ENCODE results near the gene RNF113B.

Gene RNF113B

DNA sequence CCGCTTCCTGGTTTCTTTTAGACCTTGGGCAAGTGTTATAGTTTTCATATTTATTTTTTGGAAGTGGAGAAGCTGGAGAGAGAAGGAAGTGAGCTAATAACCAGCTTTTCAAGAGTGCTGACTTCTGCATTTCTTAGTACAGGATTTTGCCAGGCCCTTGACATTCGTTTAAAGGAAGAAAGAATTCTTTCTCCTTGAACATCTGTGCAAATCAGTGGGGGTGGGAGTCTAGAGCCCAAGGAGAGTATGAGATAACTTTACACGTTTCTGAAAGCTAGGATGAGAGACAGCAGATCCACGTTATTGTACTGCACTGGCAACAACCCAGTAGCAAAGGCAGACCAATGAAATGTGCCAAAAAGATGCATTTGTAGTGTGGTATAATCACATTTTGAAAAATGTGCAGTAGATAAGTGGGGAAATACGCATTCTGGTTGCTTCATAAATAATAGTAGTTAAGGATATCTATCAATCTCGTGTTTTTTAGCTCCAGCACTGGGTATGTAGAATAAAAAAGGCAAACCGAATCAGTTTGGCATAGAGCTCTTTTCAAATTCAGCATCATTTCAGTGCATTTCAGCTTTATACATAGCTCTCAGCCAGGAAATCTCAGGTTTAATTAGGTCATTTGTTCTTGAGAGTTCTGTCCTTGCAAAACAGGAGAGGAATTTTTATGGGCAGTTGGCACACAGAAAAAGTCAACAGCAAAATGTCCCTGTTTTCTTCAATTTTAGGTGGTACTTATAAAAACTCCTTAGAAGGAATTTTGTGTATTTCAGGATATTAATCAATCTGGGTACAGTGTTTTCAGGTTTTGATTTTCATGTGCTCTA lies 4.3 kb downstream of the RNF113B start:
- Histone ChIP-seq H3K27ac (ENCODE audit: low read depth, low read length) (peak overlapping the region; percentile 71), H3K4me3 (ENCODE audit: low read depth in 1 of 2, low read length in 2 of 2) (peak overlapping the region in 1 of 2 donors; percentile 44), H3K27me3 (ENCODE audit: control insufficient read depth in 1 of 2, insufficient read depth in 2 of 2, low read length in 2 of 2) (no peaks in the 10 kb centered on the region), H3K9ac (ENCODE audit: low read length) (peak overlapping the region; percentile 49), H3K36me3 (ENCODE audit: insufficient read depth, low read length) (no peaks in the 10 kb centered on the region), H3K9me3 (ENCODE audit: low read length) (no peaks in the 10 kb centered on the region), H3K4me1 (ENCODE audit: insufficient read depth, low read length) (peaks cover 42% of the 10 kb centered on the region)

GRCh38 chr13:98171900-98172589 lies 5.0 kb downstream of the RNF113B start:
- Histone ChIP-seq H3K9me3 (ENCODE audit: low read length) (no peaks in the 10 kb centered on the region), H3K4me3 (ENCODE audit: low read depth in 1 of 2, low read length in 2 of 2) (peak overlapping the region; percentile 7 to 44), H3K27ac (ENCODE audit: low read depth, low read length) (peak overlapping the region; percentile 71), H3K27me3 (ENCODE audit: control insufficient read depth in 1 of 2, insufficient read depth in 2 of 2, low read length in 2 of 2) (no peaks in the 10 kb centered on the region), H3K4me1 (ENCODE audit: insufficient read depth, low read length) (peaks cover 42% of the 10 kb centered on the region), H3K36me3 (ENCODE audit: insufficient read depth, low read length) (no peaks in the 10 kb centered on the region), H3K9ac (ENCODE audit: low read length) (peak overlapping the region; percentile 49)

GRCh38 chr13:98169331-98169730 lies 7.7 kb downstream of the RNF113B start:
- H3K27ac ChIP-seq (ENCODE audit: low read depth, low read length), result no peak overlapping the region
- no peaks in the 10 kb centered on the region for H3K9me3 ChIP-seq (ENCODE audit: low read length)
- H3K4me1 ChIP-seq (ENCODE audit: insufficient read depth, low read length), result peaks cover 32% of the 10 kb centered on the region
- H3K27me3 ChIP-seq (ENCODE audit: control insufficient read depth in 1 of 2, insufficient read depth in 2 of 2, low read length in 2 of 2), result no peaks in the 10 kb centered on the region
- H3K4me3 ChIP-seq (ENCODE audit: low read depth in 1 of 2, low read length in 2 of 2), result no peak overlapping the region
- no peak overlapping the region for H3K9ac ChIP-seq (ENCODE audit: low read length)
- no peaks in the 10 kb centered on the region for H3K36me3 ChIP-seq (ENCODE audit: insufficient read depth, low read length)

DNA sequence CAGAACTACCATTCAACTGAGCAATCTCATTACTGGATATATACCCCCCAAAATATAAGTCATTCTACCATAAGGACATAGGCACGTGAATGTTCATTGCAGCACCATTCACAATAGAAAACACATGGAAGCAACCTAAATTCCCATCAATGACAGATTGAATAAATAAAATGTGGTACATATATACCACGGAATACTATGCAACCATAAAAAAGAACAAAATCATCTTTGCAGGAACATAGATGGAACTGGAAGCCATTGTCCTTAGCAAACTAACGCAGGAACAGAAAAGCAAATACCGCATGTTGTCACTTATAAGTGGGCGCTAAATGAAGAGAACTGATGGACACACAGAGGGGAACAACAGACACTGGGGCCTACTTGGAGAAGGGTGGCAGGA lies 14.1 kb downstream of the RNF113B start:
- no peak overlapping the region for H3K27ac ChIP-seq (ENCODE audit: low read depth, low read length)
- no peaks in the 10 kb centered on the region for H3K36me3 ChIP-seq (ENCODE audit: insufficient read depth, low read length)
- H3K9ac ChIP-seq (ENCODE audit: low read length), result no peak overlapping the region
- no peaks in the 10 kb centered on the region for H3K9me3 ChIP-seq (ENCODE audit: low read length)
- no peak overlapping the region for H3K4me3 ChIP-seq (ENCODE audit: low read depth in 1 of 2, low read length in 2 of 2)
- no peaks in the 10 kb centered on the region for H3K4me1 ChIP-seq (ENCODE audit: insufficient read depth, low read length)
- H3K27me3 ChIP-seq (ENCODE audit: control insufficient read depth in 1 of 2, insufficient read depth in 2 of 2, low read length in 2 of 2), result no peaks in the 10 kb centered on the region

DNA sequence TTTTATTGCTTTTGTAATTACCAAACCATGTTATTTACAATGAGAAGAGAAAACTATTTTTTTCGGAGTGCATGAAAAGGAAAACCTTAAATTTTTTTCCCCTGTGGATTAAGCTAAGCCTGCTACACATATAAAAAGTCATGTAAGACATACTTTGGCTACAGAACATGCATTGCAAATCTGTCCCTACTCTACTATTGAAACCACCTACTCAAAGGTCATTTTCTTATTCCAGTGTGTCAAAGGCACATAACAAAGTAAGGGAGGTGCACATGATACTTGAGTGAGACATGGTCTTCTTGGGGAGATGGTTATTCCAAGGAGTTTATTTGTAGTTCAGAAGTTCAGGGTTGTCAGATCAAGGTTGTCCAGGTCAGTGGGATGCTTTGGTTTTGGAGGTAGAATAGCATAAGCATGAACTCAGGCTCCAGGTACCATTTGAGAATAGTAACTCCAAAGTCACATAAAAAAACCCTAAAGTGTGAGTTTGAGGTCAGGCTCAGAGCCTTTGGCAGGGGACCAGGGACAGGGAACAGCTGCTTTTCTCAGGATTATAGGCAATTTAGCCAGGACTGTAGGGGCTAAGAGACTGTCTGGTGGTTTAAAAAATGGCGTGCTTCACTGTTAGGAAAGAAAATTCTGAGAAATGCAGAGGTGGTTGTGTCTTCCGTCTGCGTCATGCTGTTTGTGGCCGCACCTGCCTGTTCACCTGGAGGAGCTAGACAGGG lies 18.7 kb downstream of the RNF113B start:
- Histone ChIP-seq H3K9me3 (ENCODE audit: low read length) (no peaks in the 10 kb centered on the region), H3K9ac (ENCODE audit: low read length) (no peak overlapping the region), H3K27ac (ENCODE audit: low read depth, low read length) (no peak overlapping the region), H3K4me1 (ENCODE audit: insufficient read depth, low read length) (no peaks in the 10 kb centered on the region), H3K27me3 (ENCODE audit: control insufficient read depth in 1 of 2, insufficient read depth in 2 of 2, low read length in 2 of 2) (no peaks in the 10 kb centered on the region), H3K4me3 (ENCODE audit: low read depth in 1 of 2, low read length in 2 of 2) (no peak overlapping the region), H3K36me3 (ENCODE audit: insufficient read depth, low read length) (no peaks in the 10 kb centered on the region)

DNA sequence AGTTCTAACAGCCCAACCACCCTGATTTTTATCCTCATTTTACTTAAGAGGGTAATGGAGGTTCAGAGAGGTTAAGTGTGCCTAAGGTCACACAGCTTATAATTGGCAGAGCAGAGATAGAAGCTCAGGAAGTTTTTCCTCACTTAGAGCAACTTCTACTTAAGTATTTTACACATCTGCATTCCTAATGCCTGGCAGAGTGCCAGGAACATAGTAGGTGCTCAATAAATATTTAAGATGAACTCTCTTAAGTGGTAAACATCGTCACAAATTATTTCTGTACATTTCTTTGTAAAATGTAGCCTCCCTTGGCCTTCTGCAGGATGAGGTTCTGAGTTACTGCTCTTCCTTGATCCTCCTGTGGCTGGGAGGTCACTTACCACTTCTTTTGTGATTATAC lies 19.5 kb downstream of the RNF113B start:
- Histone ChIP-seq H3K9ac (ENCODE audit: low read length) (no peak overlapping the region), H3K27ac (ENCODE audit: low read depth, low read length) (no peak overlapping the region), H3K4me3 (ENCODE audit: low read depth in 1 of 2, low read length in 2 of 2) (no peak overlapping the region), H3K36me3 (ENCODE audit: insufficient read depth, low read length) (no peaks in the 10 kb centered on the region), H3K4me1 (ENCODE audit: insufficient read depth, low read length) (no peaks in the 10 kb centered on the region), H3K27me3 (ENCODE audit: control insufficient read depth in 1 of 2, insufficient read depth in 2 of 2, low read length in 2 of 2) (no peaks in the 10 kb centered on the region), H3K9me3 (ENCODE audit: low read length) (no peaks in the 10 kb centered on the region)

DNA sequence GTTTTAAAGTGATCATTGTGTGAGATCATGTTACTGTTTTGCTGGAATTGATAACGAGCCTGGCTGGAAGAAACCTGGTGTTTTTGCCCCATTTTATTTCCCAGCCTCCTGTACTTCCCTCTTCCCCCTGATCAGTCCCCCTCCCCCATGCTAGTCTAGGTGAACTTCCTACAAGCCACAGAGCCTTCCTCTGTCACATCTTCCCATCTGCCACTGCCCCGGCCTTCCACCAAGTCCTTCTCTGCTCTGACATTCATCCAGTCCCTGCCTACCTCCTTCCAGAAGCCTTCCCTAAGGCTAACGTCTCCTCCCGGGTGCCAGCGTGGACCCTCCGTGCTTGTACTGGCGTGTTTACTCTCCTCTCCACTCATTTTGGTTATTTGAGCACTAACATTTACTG lies 19.9 kb downstream of the RNF113B start:
- H3K27ac ChIP-seq (ENCODE audit: low read depth, low read length), result no peak overlapping the region
- no peak overlapping the region for H3K9ac ChIP-seq (ENCODE audit: low read length)
- H3K36me3 ChIP-seq (ENCODE audit: insufficient read depth, low read length), result no peaks in the 10 kb centered on the region
- no peaks in the 10 kb centered on the region for H3K27me3 ChIP-seq (ENCODE audit: control insufficient read depth in 1 of 2, insufficient read depth in 2 of 2, low read length in 2 of 2)
- H3K4me1 ChIP-seq (ENCODE audit: insufficient read depth, low read length), result no peaks in the 10 kb centered on the region
- no peak overlapping the region for H3K4me3 ChIP-seq (ENCODE audit: low read depth in 1 of 2, low read length in 2 of 2)
- H3K9me3 ChIP-seq (ENCODE audit: low read length), result no peaks in the 10 kb centered on the region

GRCh38 chr13:98156259-98156658 lies 20.8 kb downstream of the RNF113B start:
- Histone ChIP-seq H3K27ac (ENCODE audit: low read depth, low read length) (no peak overlapping the region), H3K9me3 (ENCODE audit: low read length) (no peaks in the 10 kb centered on the region), H3K4me3 (ENCODE audit: low read depth in 1 of 2, low read length in 2 of 2) (no peak overlapping the region), H3K36me3 (ENCODE audit: insufficient read depth, low read length) (no peaks in the 10 kb centered on the region), H3K4me1 (ENCODE audit: insufficient read depth, low read length) (no peaks in the 10 kb centered on the region), H3K27me3 (ENCODE audit: control insufficient read depth in 1 of 2, insufficient read depth in 2 of 2, low read length in 2 of 2) (no peaks in the 10 kb centered on the region), H3K9ac (ENCODE audit: low read length) (no peak overlapping the region)

- H3K36me3 ChIP-seq (ENCODE audit: insufficient read depth, low read length), result no peaks in the 10 kb centered on the region
- H3K4me1 ChIP-seq (ENCODE audit: insufficient read depth, low read length), result peaks cover 7% of the 10 kb centered on the region
- H3K27ac ChIP-seq (ENCODE audit: low read depth, low read length), result no peak overlapping the region
- H3K9me3 ChIP-seq (ENCODE audit: low read length), result no peaks in the 10 kb centered on the region
- H3K4me3 ChIP-seq (ENCODE audit: low read depth in 1 of 2, low read length in 2 of 2), result no peak overlapping the region
- no peak overlapping the region for H3K9ac ChIP-seq (ENCODE audit: low read length)
- H3K27me3 ChIP-seq (ENCODE audit: control insufficient read depth in 1 of 2, insufficient read depth in 2 of 2, low read length in 2 of 2), result no peaks in the 10 kb centered on the region
Observed at GRCh38 chr13:98155475-98156109, 21.5 kb downstream of the RNF113B start.

DNA sequence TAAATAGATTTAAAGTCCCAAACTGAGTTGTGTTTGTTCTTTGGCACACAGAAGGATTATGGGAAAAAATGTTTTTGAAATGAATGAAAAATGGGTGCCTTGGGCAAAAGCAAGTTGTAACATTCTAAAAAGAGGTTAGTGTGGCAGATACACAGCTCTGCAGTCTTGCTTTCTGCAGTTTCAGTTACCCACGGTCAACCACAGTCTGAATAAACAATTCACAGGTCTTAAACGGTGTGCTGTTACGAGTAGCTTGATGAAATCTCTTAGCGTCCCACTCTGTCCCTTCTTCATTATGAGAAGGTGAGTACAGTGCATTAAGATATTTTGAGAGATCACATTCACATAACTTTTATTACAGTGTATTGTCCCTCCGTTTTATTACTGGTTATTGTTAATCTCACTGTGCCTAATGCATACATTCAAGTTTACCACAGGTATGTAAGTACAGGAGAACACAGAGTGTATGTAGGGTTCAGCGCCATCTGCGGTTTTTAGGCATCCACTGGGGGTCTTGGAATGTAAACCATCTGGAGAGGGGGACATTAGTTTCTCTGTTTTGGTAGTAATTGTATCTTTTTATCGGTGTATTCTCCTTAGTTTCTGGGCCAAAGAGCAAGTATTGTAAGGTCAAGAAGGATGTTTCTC lies 26.1 kb downstream of the RNF113B start:
- Histone ChIP-seq H3K27ac (ENCODE audit: low read depth, low read length) (no peak overlapping the region), H3K9me3 (ENCODE audit: low read length) (no peaks in the 10 kb centered on the region), H3K27me3 (ENCODE audit: control insufficient read depth in 1 of 2, insufficient read depth in 2 of 2, low read length in 2 of 2) (no peaks in the 10 kb centered on the region), H3K9ac (ENCODE audit: low read length) (no peak overlapping the region), H3K36me3 (ENCODE audit: insufficient read depth, low read length) (no peaks in the 10 kb centered on the region), H3K4me3 (ENCODE audit: low read depth in 1 of 2, low read length in 2 of 2) (no peak overlapping the region), H3K4me1 (ENCODE audit: insufficient read depth, low read length) (peaks cover 9% of the 10 kb centered on the region)

GRCh38 chr13:98147521-98147920 lies 29.5 kb downstream of the RNF113B start:
- Histone ChIP-seq H3K9ac (ENCODE audit: low read length) (no peak overlapping the region), H3K9me3 (ENCODE audit: low read length) (no peaks in the 10 kb centered on the region), H3K36me3 (ENCODE audit: insufficient read depth, low read length) (no peaks in the 10 kb centered on the region), H3K27ac (ENCODE audit: low read depth, low read length) (no peak overlapping the region), H3K4me3 (ENCODE audit: low read depth in 1 of 2, low read length in 2 of 2) (no peak overlapping the region), H3K4me1 (ENCODE audit: insufficient read depth, low read length) (peaks cover 24% of the 10 kb centered on the region), H3K27me3 (ENCODE audit: control insufficient read depth in 1 of 2, insufficient read depth in 2 of 2, low read length in 2 of 2) (no peaks in the 10 kb centered on the region)
